WTC11 (cell line): ENCODE data around the gene SENP5. TPM values are rescaled to one million over a fixed set of nuclear protein-coding genes. Genes with fewer than 3 reads are reported as not detected.
A peak's percentile ranks its signal among the peaks of the same experiment; 100 is the strongest.

Experiments
- ATAC-seq: fragments of 200-7000 bp; cut with Tn5 transposase; 2 replicates; pipeline ENCODE4 v1.10.0; 2021; ENCODE audit warnings: mild to moderate bottlenecking, moderate library complexity
- CTCF ChIA-PET: fragments of 300-600 bp; sonication (Branson Sonifier 250); formaldehyde crosslinking; loops from one replicate; lab custom pipeline; 2021; ENCODE audit warnings: antibody characterized with exemption; lab: Charles Lee
- POLR2A ChIA-PET: fragments of 350-600 bp; sonication (Branson Sonifier 250); formaldehyde crosslinking; loops from one replicate; lab custom pipeline; 2021; ENCODE audit warnings: antibody characterized with exemption; lab: Charles Lee
- DNase-seq: peaks from one replicate; pipeline ENCODE4 v3.0.0; 2021; ENCODE audit warnings: low spot score
- H3K27ac Mint-ChIP-seq: 2 replicates; pipeline ENCODE4 v1.8.0; 2021; ENCODE audit warnings: mixed read lengths
- H3K27me3 Mint-ChIP-seq: 2 replicates; pipeline ENCODE4 v1.8.0; 2021; ENCODE audit warnings: low read depth, mild to moderate bottlenecking, moderate library complexity, mixed read lengths
- H3K36me3 Mint-ChIP-seq: 2 replicates; pipeline ENCODE4 v1.8.0; 2021; ENCODE audit warnings: mixed read lengths
- H3K4me1 Mint-ChIP-seq: 2 replicates; pipeline ENCODE4 v1.8.0; 2022; ENCODE audit warnings: mixed read lengths
- H3K4me3 Mint-ChIP-seq: 2 replicates; pipeline ENCODE4 v1.8.0; 2021; ENCODE audit warnings: mild to moderate bottlenecking, moderate library complexity, mixed read lengths
- H3K9me3 Mint-ChIP-seq: 2 replicates; pipeline ENCODE4 v1.8.0; 2021; ENCODE audit warnings: mixed read lengths
- ATF1 ChIP-seq: sonication (generic); formaldehyde crosslinking; IDR thresholded peaks from 2 replicates; pipeline ENCODE4 v1.8.1; 2023; ENCODE audit warnings: mild to moderate bottlenecking, moderate library complexity, missing genetic modification reagents
- CBFB ChIP-seq: sonication (generic); formaldehyde crosslinking; IDR thresholded peaks from 2 replicates; pipeline ENCODE4 v1.8.1; 2022; ENCODE audit warnings: mild to moderate bottlenecking, low read depth, missing genetic modification reagents
- EMX1 ChIP-seq: fragments of 250-450 bp; sonication (Bioruptor Pico); IDR thresholded peaks from 2 replicates; pipeline ENCODE4 v1.8.0; 2021; ENCODE audit warnings: mild to moderate bottlenecking
- GABPB1 ChIP-seq: sonication (generic); formaldehyde crosslinking; IDR thresholded peaks from 2 replicates; pipeline ENCODE4 v1.8.1; 2023; ENCODE audit warnings: mild to moderate bottlenecking, missing genetic modification reagents
- HMGA2 ChIP-seq: fragments of 250-450 bp; sonication (Bioruptor Pico); IDR thresholded peaks from 2 replicates; pipeline ENCODE4 v1.4.0; 2021; ENCODE audit warnings: mild to moderate bottlenecking, moderate library complexity
- MYBL2 ChIP-seq: sonication (generic); formaldehyde crosslinking; IDR thresholded peaks from 2 replicates; pipeline ENCODE4 v1.8.1; 2023; ENCODE audit warnings: mild to moderate bottlenecking, moderate library complexity, missing genetic modification reagents
- NFATC4 ChIP-seq: fragments of 250-450 bp; sonication (Bioruptor Pico); IDR thresholded peaks from 2 replicates; pipeline ENCODE4 v1.9.0; 2021; ENCODE audit warnings: mild to moderate bottlenecking
- NFYB ChIP-seq: sonication (generic); formaldehyde crosslinking; conservative IDR thresholded peaks from 2 replicates; pipeline ENCODE4 v1.8.0; 2022; ENCODE audit warnings: low read depth, missing genetic modification reagents
- SMAD3 ChIP-seq: sonication (generic); formaldehyde crosslinking; IDR thresholded peaks from 2 replicates; pipeline ENCODE4 v1.8.0; 2022; ENCODE audit warnings: missing genetic modification reagents, mild to moderate bottlenecking, borderline replicate concordance
- SMAD4 ChIP-seq: sonication (generic); formaldehyde crosslinking; IDR thresholded peaks from 2 replicates; pipeline ENCODE4 v1.8.0; 2022; ENCODE audit warnings: mild to moderate bottlenecking, missing genetic modification reagents
- TEAD4 ChIP-seq: sonication (generic); formaldehyde crosslinking; IDR thresholded peaks from 2 replicates; pipeline ENCODE4 v1.8.0; 2022; ENCODE audit warnings: mild to moderate bottlenecking, missing genetic modification reagents
- TP53 ChIP-seq: sonication (generic); formaldehyde crosslinking; IDR thresholded peaks from 2 replicates; pipeline ENCODE4 v1.8.1; 2023; ENCODE audit warnings: mild to moderate bottlenecking, missing genetic modification reagents
- total RNA-seq: library from RNA; stranded (reverse); gene quantifications from 3 replicates; pipeline ENCODE4 v1.2.3, GENCODE V29; 2021
- TF ChIP-seq, protein P1 (sequence below): fragments of 250-450 bp; sonication (Bioruptor Pico); IDR thresholded peaks from 2 replicates; pipeline ENCODE4 v1.8.0; 2021; ENCODE audit warnings: mild to moderate bottlenecking
- TF ChIP-seq, protein P2 (sequence below): sonication (generic); formaldehyde crosslinking; conservative IDR thresholded peaks from 2 replicates; pipeline ENCODE4 v1.8.1; 2022; ENCODE audit warnings: mild to moderate bottlenecking, missing genetic modification reagents
- TF ChIP-seq, protein P3 (sequence below): sonication (generic); formaldehyde crosslinking; IDR thresholded peaks from 2 replicates; pipeline ENCODE4 v1.8.1; 2022; ENCODE audit warnings: mild to moderate bottlenecking, missing genetic modification reagents, moderate library complexity, borderline replicate concordance
- TF ChIP-seq, protein P4 (sequence below): sonication (generic); formaldehyde crosslinking; IDR thresholded peaks from 2 replicates; pipeline ENCODE4 v1.8.1; 2023; ENCODE audit warnings: mild to moderate bottlenecking, missing genetic modification reagents, borderline replicate concordance
- TF ChIP-seq, protein P5 (sequence below): sonication (generic); formaldehyde crosslinking; IDR thresholded peaks from 2 replicates; pipeline ENCODE4 v1.8.0; 2022; ENCODE audit warnings: mild to moderate bottlenecking, missing genetic modification reagents
- TF ChIP-seq, protein P6 (sequence below): sonication (generic); formaldehyde crosslinking; IDR thresholded peaks from 2 replicates; pipeline ENCODE4 v1.8.1; 2023; ENCODE audit warnings: mild to moderate bottlenecking, missing genetic modification reagents, moderate library complexity
- TF ChIP-seq, protein P7 (sequence below): sonication (generic); formaldehyde crosslinking; IDR thresholded peaks from 2 replicates; pipeline ENCODE4 v1.8.0; 2022; ENCODE audit warnings: mild to moderate bottlenecking, missing genetic modification reagents
- TF ChIP-seq, protein P8 (sequence below): sonication (generic); formaldehyde crosslinking; IDR thresholded peaks from 2 replicates; pipeline ENCODE4 v1.8.1; 2022; ENCODE audit warnings: low read depth, mild to moderate bottlenecking, moderate library complexity, missing genetic modification reagents, borderline replicate concordance
- TF ChIP-seq, protein P9 (sequence below): sonication (generic); formaldehyde crosslinking; IDR thresholded peaks from 2 replicates; pipeline ENCODE4 v1.8.0; 2023; ENCODE audit warnings: mild to moderate bottlenecking, missing genetic modification reagents

The SENP5 gene
- total RNA-seq, 1 experiment from 2014 or later = 30.8 TPM

DNA sequence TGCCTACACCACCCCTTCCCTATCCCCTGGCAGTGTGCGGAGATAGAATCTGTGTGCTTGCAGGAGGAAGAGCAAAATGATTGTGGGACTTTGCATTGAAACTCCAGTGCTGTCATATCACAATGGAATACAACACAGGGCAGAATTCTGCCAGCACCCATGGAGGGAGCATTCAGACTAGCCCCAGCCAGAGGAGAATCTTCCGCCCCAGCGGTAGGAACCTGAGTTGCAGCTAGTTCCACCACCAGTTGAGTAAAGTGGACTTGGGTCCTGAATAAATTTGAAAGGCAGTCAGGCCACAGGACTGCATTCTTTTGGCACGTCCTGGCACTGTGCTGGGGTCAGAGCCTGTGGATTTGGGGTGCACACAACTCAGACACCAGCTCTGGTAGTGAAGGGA lies 47.1 kb downstream of the SENP5 start:
- Mint-ChIP-seq H3K36me3 (peaks cover 24% of the 10 kb centered on the region), H3K9me3 (peaks cover 9% of the 10 kb centered on the region), H3K27ac (no peak overlapping the region), H3K4me3 (no peak overlapping the region), H3K27me3 (no peaks in the 10 kb centered on the region), H3K4me1 (no peaks in the 10 kb centered on the region)
- ChIA-PET CTCF (interaction anchor here (0.9 kb wide), 1 partner anchor 46 kb away, joined by 3 read pairs; the partner anchor contains the start of gene SENP5), POLR2A (no interaction called here)
- peak; percentile 88 for ATAC-seq
- TF ChIP-seq, protein P1, sequence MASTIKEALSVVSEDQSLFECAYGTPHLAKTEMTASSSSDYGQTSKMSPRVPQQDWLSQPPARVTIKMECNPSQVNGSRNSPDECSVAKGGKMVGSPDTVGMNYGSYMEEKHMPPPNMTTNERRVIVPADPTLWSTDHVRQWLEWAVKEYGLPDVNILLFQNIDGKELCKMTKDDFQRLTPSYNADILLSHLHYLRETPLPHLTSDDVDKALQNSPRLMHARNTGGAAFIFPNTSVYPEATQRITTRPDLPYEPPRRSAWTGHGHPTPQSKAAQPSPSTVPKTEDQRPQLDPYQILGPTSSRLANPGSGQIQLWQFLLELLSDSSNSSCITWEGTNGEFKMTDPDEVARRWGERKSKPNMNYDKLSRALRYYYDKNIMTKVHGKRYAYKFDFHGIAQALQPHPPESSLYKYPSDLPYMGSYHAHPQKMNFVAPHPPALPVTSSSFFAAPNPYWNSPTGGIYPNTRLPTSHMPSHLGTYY = no peak
- TF ChIP-seq EMX1 (CRISPR knock-in tag) = no peak
- no peak for TF ChIP-seq NFYB (CRISPR knock-in tag)
- TF ChIP-seq CBFB = no peak
- TF ChIP-seq SMAD4 (CRISPR knock-in tag) = no peak
- TF ChIP-seq, protein P2, sequence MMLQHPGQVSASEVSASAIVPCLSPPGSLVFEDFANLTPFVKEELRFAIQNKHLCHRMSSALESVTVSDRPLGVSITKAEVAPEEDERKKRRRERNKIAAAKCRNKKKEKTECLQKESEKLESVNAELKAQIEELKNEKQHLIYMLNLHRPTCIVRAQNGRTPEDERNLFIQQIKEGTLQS (CRISPR knock-in tag) = no peak
- no peak for TF ChIP-seq HMGA2 (CRISPR knock-in tag)
- TF ChIP-seq SMAD3 (CRISPR knock-in tag) = no peak
- TF ChIP-seq, protein P3, sequence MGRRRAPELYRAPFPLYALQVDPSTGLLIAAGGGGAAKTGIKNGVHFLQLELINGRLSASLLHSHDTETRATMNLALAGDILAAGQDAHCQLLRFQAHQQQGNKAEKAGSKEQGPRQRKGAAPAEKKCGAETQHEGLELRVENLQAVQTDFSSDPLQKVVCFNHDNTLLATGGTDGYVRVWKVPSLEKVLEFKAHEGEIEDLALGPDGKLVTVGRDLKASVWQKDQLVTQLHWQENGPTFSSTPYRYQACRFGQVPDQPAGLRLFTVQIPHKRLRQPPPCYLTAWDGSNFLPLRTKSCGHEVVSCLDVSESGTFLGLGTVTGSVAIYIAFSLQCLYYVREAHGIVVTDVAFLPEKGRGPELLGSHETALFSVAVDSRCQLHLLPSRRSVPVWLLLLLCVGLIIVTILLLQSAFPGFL (CRISPR knock-in tag) = no peak
- peak; percentile 28 for DNase-seq

DNA sequence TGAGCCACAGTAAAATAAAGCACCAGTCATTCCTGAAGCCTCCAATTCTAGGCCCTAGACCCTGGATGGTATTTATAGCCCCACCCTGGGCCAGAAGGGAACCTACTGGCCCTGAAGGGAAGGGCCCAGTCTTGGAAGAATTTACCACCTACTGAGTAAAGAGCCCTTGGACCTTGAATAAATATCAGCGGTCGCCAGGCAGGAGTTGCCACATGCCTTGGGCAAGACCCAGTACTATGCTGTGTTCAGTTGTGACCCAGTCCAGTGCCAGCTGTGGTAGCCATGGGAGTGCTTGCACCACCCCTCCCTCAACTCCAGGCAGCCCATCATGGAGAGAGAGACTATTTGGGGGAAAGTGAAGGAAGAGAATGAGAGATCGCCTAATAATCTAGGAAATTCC lies 47.7 kb downstream of the SENP5 start:
- POLR2A ChIA-PET = no interaction called here
- Mint-ChIP-seq H3K4me3 (no peak overlapping the region), H3K36me3 (peaks cover 24% of the 10 kb centered on the region), H3K27ac (no peak overlapping the region), H3K9me3 (peaks cover 9% of the 10 kb centered on the region), H3K27me3 (no peaks in the 10 kb centered on the region), H3K4me1 (no peaks in the 10 kb centered on the region)
- CTCF ChIA-PET = interaction anchor here (0.9 kb wide), 1 partner anchor 47 kb away, joined by 3 read pairs; the partner anchor contains the start of gene SENP5
- ATAC-seq (no peak), DNase-seq (no peak)
- TF ChIP-seq ATF1 (CRISPR knock-in tag) (no peak), TP53 (no peak), GABPB1 (CRISPR knock-in tag) (no peak), MYBL2 (CRISPR knock-in tag) (no peak), TEAD4 (CRISPR knock-in tag) (no peak), NFATC4 (CRISPR knock-in tag) (no peak)
- TF ChIP-seq, protein P4, sequence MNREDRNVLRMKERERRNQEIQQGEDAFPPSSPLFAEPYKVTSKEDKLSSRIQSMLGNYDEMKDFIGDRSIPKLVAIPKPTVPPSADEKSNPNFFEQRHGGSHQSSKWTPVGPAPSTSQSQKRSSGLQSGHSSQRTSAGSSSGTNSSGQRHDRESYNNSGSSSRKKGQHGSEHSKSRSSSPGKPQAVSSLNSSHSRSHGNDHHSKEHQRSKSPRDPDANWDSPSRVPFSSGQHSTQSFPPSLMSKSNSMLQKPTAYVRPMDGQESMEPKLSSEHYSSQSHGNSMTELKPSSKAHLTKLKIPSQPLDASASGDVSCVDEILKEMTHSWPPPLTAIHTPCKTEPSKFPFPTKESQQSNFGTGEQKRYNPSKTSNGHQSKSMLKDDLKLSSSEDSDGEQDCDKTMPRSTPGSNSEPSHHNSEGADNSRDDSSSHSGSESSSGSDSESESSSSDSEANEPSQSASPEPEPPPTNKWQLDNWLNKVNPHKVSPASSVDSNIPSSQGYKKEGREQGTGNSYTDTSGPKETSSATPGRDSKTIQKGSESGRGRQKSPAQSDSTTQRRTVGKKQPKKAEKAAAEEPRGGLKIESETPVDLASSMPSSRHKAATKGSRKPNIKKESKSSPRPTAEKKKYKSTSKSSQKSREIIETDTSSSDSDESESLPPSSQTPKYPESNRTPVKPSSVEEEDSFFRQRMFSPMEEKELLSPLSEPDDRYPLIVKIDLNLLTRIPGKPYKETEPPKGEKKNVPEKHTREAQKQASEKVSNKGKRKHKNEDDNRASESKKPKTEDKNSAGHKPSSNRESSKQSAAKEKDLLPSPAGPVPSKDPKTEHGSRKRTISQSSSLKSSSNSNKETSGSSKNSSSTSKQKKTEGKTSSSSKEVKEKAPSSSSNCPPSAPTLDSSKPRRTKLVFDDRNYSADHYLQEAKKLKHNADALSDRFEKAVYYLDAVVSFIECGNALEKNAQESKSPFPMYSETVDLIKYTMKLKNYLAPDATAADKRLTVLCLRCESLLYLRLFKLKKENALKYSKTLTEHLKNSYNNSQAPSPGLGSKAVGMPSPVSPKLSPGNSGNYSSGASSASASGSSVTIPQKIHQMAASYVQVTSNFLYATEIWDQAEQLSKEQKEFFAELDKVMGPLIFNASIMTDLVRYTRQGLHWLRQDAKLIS (CRISPR knock-in tag) = no peak
- TF ChIP-seq, protein P5, sequence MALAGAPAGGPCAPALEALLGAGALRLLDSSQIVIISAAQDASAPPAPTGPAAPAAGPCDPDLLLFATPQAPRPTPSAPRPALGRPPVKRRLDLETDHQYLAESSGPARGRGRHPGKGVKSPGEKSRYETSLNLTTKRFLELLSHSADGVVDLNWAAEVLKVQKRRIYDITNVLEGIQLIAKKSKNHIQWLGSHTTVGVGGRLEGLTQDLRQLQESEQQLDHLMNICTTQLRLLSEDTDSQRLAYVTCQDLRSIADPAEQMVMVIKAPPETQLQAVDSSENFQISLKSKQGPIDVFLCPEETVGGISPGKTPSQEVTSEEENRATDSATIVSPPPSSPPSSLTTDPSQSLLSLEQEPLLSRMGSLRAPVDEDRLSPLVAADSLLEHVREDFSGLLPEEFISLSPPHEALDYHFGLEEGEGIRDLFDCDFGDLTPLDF (CRISPR knock-in tag) = no peak
- TF ChIP-seq, protein P6, sequence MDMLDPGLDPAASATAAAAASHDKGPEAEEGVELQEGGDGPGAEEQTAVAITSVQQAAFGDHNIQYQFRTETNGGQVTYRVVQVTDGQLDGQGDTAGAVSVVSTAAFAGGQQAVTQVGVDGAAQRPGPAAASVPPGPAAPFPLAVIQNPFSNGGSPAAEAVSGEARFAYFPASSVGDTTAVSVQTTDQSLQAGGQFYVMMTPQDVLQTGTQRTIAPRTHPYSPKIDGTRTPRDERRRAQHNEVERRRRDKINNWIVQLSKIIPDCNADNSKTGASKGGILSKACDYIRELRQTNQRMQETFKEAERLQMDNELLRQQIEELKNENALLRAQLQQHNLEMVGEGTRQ = no peak
- TF ChIP-seq, protein P7, sequence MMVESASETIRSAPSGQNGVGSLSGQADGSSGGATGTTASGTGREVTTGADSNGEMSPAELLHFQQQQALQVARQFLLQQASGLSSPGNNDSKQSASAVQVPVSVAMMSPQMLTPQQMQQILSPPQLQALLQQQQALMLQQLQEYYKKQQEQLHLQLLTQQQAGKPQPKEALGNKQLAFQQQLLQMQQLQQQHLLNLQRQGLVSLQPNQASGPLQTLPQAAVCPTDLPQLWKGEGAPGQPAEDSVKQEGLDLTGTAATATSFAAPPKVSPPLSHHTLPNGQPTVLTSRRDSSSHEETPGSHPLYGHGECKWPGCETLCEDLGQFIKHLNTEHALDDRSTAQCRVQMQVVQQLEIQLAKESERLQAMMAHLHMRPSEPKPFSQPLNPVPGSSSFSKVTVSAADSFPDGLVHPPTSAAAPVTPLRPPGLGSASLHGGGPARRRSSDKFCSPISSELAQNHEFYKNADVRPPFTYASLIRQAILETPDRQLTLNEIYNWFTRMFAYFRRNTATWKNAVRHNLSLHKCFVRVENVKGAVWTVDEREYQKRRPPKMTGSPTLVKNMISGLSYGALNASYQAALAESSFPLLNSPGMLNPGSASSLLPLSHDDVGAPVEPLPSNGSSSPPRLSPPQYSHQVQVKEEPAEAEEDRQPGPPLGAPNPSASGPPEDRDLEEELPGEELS (CRISPR knock-in tag) = no peak
- TF ChIP-seq, protein P8, sequence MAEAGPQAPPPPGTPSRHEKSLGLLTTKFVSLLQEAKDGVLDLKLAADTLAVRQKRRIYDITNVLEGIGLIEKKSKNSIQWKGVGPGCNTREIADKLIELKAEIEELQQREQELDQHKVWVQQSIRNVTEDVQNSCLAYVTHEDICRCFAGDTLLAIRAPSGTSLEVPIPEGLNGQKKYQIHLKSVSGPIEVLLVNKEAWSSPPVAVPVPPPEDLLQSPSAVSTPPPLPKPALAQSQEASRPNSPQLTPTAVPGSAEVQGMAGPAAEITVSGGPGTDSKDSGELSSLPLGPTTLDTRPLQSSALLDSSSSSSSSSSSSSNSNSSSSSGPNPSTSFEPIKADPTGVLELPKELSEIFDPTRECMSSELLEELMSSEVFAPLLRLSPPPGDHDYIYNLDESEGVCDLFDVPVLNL (CRISPR knock-in tag) = no peak
- TF ChIP-seq, protein P9, sequence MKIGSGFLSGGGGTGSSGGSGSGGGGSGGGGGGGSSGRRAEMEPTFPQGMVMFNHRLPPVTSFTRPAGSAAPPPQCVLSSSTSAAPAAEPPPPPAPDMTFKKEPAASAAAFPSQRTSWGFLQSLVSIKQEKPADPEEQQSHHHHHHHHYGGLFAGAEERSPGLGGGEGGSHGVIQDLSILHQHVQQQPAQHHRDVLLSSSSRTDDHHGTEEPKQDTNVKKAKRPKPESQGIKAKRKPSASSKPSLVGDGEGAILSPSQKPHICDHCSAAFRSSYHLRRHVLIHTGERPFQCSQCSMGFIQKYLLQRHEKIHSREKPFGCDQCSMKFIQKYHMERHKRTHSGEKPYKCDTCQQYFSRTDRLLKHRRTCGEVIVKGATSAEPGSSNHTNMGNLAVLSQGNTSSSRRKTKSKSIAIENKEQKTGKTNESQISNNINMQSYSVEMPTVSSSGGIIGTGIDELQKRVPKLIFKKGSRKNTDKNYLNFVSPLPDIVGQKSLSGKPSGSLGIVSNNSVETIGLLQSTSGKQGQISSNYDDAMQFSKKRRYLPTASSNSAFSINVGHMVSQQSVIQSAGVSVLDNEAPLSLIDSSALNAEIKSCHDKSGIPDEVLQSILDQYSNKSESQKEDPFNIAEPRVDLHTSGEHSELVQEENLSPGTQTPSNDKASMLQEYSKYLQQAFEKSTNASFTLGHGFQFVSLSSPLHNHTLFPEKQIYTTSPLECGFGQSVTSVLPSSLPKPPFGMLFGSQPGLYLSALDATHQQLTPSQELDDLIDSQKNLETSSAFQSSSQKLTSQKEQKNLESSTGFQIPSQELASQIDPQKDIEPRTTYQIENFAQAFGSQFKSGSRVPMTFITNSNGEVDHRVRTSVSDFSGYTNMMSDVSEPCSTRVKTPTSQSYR (CRISPR knock-in tag) = no peak
